ENCODE data around the gene APOD.
"Not testable (repeated sequence)": the region's sequence is repeated elsewhere in the genome, so short reads cannot be mapped to it uniquely, and the experiment has no call there.

Gene APOD

DNA sequence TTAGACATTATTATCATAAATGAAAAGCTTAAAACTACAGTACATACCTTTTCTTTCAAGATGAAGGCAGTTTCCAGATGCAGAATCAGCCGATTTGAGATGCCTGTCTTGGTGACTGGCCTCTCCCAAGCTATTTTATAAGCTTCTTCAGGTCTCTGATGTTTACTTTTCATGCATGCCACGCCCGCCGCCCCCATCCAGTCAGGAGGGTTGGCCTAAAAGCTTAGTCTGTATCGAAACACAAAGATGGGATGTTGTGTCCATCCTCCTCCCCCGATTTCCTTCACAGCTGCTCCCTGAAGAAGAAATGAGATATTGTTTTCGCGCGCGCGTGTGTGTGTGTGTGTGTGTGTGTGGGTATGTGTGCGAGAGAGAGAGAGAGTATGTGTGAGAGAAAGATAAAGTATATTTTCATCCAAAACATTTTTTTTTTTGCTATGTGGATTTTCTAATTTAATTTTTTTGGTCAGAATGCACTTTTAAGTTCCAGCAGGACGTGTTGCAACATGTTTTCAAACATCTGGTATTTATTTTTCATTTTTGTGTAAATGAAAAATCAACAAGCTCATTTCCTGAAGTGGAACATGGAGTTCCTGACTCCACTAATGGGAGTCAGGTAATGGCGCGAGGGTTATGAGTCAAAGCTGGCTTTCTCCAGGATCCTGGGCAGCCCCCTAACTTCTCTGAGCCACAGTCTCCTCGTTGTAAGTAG is at the start of gene APOD:
APOD (minus strand) TSS at position 110 of the 712 bp plus-strand sequence. CDS start 4,479 bp downstream, outside the sequence.
- DNase-seq = no peak

DNA sequence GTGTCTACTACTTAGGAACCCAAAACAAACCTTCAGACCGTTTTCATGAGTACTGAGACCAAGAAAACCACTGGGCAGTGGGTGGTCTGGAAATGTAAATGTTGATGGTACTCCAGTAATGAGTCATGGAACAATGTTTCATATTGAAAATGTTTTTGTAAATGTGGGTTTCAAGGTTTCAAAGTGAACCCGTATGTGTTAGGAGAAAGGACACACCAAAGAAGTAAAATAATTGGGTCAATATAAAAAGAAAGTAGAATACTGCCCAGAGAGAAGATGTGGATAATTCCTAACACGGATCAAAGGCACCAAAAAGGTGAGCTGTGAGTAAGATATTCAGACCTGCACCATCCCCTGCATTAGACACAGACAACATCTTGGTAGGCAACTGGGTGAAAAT is 49.6 kb upstream of the APOD start:
- DNase-seq = not testable (repeated sequence)

DNA sequence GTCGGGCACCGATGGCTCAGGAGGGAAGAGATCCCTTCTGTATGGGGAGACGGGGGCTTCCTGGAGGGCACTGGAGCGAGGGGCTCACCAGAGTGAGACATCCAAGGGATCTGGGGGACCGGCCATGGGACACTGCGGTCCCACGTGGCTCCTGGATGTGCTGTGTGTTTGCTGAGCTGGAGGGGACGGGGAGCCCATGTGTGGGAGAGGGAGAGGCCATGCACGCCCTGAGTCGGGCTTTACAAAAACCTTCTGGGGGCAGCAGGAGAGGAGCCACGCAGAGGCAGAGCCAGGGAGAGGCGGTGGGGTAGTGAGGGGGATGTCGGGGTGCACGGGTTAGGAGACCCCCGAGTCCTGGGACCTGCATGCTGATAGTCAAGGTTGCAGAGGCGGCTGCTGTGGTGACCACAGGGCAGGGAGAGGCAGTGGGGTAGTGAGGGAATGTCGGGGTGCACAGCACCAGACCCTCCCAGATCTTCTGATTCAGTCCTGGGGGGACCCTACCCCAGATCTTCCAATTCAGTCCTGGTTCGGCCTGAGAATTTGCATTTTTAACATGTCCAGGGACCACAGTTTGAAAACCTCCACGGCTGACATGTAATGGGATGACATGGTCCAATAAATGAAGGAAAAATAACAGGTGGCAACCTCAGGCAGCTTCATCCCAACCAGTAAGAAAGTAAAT is 48.9 kb upstream of the APOD start:
- not testable (repeated sequence) for DNase-seq

DNA sequence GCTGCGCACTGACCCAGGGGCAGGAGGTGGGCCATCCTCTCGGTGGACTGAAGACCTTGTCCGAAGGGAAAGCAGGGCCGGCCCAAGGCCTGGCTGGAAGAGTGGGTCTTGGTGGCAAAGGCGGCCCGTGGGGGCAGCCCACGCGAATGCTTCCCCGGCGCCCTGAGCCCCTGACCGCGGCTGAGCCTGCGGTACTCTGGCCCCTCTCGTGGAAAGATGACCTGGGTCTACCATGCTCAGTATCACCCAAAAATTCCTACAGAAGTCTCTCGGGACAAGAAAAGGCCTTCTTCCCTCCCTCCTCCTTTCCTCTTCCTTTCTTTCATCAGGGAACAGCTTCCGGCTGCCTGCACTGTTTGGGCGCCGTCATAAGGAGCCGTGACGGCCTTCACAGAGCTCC is 48.3 kb upstream of the APOD start:
- DNase-seq = not testable (repeated sequence)

DNA sequence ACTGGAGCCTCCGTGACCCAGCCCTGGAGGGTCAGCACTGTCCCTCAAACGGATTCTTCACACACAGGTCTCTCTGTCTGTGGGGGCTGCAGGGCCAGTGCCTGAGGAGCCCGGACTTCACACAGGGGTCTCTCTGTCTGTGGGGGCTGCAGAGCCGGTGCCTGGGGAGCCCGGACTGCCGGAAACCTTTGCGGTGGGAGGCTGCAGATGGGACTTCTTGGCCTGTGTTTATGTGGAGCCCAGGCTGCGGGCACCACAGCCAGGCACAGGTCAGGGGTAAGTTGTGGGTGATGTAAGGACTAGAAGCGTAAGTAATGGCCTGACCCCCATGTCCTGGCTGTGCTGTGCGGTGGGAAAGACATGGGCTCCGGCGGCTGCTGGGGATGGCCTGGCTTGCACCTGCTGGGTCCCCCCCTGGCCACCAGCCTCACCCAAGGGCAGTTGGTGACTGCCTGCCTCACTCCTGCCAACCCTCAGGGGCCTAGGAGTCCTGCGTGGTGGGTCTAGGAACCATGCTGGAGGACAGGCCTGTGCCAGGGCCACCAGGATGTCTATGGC is 47.3 kb upstream of the APOD start:
- not testable (repeated sequence) for DNase-seq

DNA sequence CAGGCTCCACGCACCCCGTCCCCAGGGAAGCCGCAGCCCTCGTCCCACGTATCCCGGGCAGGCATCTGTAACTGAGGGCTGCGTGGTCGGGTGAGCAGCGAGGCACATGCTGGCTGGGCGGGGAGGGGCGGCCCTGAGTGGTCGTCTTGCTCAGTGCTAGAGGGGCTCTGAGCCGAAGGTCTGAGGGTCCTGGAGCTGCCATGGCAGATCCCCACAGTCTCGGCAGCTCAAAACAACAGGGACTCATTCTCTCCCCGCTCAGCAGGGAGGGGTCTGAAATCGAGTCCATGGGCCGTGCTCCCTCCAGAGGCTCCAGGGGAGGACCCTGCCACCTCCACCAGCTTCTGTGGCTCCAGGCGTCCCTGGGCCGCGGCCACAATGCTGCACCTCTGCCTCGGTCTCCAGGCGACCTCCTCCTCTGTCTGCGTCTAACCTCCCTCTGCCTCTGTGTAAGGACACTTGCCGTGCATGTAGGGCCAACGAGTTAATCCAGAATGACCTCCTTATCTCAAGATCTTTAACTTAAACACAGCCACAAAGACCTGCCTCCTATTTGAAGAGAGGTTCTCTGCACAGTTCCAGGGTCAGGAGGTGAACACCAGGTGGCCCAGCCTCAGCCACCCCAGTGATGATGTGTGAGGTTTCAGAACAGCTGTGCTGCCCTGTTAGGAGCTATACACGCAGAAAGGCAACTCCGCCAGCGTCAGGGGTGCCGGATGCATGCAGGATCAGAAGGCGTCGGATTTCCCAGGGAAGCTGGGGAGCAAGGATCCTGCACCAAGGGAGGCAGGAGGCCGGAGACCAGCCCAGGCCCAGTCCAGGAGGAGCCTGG is 46.6 kb upstream of the APOD start:
- DNase-seq = not testable (repeated sequence)

DNA sequence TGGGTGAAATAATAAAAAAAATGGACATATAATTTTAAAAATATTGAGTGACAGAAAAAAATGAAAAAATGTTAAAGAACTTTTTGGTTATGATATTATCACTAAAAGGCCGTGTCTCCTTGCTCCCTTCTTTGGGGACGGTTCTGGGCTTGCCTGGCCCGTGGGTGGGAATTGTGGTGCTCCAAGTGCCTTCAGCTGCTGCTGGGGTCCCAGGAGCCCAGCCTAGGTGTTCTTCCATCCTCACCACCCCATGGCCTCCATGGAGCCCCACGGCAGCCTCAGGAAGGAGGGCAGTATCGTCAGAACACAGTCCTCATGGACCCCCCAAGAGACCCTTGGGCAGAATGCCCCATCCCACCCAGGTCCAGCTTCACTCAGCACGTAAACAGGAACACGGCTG is 45.9 kb upstream of the APOD start:
- DNase-seq = not testable (repeated sequence)

DNA sequence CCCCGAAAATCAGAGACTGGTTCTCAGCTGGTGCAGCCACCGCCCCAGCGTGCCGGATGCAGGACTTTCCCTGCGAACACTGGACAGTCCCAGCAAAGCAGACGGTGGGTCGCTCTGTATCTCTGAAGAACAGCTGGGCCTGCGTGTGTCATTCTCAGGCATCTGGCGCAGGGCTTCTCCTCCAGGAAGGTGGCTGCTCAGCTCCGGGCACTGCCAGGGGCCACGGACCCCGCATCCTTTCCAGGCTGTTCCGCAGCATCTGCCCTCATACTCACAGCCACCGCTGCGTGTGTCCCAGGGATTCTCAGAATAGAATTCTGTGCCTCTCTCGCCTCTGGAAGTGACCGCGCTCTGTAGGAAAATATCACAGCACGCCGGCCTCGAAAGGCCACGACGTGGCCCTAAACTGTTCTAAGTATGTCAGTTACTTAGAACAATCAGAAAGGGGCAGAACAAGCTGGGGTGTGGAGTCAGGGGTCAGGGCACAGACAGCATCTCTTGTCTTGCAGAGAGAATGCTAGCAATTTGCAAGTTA is 44.7 kb upstream of the APOD start:
- DNase-seq = not testable (repeated sequence)

DNA sequence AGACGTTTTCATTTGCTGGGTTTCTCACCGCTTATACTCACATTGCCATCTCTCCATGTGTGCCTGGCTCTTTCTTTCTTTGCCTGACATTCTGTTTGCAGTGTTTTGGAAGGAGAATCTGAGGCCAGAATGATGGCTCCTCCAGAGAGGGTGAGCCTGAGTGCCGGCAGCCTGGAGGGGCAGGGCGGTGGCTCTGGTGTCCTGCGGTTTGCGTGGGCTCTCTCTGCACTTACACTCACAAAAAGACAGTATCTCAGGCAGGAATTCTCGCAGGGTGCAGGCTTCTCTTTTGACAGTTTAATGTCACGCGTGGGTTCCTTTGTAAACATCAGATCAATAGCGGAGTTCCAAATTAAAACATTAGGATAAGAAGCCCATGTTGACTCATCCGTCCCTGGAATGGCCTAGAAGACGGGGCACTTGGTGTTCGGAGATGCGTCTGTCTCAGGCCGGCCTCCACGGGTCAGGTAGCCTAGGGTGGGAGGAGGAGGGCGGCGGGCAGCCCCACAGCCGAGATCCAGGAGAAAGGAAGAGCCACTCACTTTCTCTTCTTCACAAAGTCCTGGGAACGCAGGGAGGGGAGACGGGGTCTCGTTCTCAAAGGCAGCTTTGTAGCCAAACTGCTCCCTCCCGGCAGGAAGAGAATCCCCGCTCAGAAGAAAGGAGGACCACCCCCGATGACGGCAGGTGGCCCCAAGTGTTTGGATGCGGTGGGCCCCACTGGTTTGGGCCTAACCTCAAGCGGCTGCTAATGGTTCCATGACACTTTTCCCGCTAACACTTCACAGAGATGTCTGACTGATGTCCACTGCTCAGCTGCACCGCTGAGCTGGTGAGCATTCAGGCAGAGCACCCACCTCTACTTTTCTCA is 44.0 kb upstream of the APOD start:
- DNase-seq = not testable (repeated sequence)

DNA sequence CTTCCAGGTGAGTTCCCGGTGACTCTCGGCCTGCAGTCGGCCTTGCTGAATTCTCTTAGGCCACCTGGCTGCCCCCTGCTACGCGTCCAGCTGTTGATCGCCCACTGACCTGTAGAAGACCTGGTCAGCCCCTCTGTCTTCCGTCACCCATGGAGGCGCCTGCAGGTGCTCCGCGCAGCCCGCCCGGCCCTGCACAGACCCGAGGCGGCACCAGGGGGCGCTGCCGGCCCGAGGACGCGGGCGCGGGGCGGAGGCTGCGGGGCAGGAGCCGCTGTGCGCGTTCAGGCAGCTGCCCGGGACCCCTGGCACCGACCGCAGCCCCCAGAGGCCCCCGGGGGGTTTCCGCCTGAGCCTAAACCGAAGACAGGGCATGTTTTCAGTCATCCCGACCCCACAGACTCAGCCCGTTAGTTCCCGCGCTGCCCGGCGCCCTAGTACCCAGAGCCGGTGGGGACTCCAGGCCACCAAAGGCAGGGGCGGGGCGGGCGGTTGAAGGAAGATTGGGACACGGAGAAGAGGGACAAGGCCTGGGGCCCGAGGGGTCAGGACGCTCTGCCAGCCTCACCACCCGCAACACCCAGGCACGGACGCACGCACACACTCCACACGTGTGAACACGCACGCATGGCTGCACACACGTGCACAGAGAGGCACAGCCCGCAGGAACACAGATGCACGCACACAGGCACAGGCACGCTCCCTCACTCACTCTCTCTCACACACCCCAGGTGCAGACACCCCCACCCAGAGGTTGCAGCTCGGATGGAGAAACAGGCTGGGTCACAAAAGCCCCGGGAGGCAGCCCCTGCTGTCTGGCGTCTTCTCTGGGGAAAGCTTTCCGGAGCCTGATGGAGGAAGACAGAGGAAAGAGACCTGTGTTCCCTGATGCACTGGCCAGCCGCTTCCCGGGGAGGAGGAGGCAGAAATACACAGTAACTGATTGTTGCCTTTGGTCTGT is 41.1 kb upstream of the APOD start:
- not testable (repeated sequence) for DNase-seq

DNA sequence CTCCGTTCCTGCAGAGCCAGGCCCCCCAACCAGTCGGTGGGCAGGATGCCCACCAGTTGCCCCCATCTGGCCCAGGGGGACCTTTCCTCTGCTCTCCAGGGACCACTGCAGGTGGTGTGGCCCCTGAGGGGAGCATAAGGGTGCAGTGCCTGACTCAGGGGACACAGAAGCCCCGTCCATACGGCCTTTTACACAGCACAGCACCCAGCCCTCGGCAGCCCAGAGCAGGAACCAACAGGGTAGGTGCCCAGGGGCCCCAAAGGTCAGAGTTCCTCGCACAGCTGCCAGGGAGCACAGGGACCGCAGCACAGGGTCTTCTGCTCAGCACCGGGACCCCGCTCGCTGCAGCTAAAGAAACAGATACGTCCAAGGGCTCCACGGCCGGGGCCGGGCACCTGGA is 40.4 kb upstream of the APOD start:
- DNase-seq = not testable (repeated sequence)

DNA sequence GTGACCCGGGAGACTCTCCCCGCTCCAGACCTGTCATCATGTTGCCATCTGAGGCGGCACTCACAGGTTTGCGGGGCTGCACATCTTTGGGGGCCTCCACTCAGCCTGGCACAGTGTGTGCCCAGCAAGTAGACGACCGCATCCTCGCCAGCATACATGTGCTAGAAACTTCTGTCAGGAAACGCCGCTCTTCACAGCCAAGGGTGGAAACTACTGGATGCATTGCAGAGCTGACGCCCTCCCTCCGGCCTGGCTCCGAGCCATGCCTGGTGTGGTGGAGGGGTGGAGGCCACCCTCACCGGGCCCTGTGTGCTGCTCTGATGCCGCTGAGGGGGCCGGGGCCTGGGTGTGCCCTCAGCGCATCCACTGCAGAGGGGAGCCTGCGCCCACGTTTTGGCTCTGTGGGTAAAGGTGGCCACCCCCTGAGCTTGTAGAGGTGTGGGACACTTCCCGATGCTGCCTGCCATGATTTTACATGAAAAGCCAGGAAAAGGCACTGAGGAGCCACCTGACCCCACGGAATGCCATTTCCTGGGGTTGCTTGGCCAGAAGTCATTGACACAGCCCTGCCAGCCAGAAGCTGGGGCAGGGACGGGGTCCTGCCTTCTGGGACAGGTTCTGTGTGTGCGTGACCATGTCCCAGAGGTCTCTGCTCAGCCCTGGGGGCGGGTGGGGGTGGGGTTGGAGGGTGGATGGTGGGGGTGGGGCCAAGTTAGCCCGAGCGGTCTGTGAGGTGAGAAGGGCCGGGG is 39.7 kb upstream of the APOD start:
- DNase-seq = not testable (repeated sequence)

DNA sequence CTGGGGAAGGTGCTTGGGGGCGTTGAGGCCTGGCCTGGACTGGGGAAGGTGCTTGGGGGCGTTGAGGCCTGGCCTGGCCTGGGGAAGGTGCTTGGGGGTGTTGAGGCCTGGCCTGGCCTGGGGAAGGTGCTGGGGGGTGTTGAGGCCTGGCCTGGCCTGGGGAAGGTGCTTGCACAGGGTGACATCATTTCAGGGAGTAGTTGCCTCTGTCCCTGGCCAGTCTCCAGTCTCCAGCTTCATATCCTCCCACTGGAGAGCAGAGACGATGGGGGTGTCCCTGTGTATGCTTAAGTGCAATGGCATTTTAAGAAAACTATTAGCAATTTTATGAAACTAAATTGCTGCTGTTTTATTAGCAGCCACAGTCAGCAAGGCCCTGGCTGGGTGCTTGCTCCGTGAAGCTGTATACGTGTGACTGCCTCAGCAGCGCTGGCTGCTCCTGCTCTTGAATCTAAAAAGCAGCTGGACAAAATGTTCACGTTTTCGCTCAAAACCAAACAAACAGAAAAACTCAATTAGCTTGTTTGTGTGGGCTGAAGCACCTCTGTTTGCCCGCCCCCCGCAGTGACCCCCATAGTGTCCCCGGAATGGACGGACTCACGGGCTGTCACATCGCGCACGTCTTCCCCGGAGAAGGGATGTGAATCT is 38.9 kb upstream of the APOD start:
- DNase-seq = not testable (repeated sequence)

DNA sequence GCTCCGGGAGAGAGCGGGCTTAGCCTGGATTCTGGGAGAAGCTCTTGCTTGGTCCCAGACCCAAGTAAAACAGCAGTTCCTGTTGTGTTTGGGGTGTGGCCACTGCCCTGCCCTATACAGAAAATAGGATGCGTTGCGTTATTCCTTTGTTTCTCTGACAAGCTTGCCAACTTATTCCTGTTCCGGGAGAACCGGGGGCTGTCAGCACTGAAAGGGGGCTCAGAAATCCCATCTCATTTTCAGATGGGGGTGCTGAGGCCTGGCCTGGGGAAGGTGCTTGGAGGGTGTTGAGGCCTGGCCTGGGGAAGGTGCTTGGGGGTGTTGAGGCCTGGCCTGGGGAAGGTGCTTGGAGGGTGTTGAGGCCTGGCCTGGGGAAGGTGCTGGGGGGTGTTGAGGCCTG is 38.3 kb upstream of the APOD start:
- not testable (repeated sequence) for DNase-seq

DNA sequence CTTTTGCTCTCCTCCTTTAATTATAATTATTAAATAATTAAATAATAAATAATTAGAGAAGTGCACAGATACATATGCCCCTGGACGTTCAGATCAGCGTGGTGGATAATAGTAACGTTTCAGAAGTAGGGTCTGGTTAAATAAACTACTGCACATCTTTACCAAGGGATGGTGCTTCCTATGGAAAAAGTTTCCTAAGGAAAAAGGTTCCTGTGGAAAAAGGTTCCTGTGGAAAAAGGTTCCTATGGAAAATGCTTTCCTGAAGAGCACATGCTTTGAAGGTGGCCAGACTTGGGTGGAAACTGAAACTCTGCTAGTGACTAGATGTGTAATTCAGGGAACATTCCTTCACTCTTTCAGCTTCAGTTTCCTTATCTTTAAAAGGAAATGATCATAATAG is 37.4 kb upstream of the APOD start:
- not testable (repeated sequence) for DNase-seq

DNA sequence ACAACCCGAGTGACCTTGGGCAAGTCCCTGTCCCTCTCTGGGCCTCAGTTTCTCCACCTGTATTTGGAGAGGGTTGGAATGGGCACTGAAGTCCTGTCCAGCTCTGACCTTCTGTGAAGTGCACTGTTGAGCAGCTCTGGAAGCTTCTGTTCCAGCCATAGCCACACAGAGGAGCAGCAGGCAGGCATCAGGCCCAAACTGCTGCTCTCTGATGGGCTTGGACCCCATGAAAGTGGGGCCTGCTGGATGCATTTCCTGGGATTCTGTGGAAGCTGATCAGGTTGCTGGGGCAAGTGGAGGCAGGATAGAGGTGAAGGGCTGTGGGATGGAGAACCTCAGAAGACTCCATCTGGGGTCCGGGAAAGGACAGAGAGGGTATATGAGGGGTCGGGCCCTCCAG is 36.7 kb upstream of the APOD start:
- not testable (repeated sequence) for DNase-seq

DNA sequence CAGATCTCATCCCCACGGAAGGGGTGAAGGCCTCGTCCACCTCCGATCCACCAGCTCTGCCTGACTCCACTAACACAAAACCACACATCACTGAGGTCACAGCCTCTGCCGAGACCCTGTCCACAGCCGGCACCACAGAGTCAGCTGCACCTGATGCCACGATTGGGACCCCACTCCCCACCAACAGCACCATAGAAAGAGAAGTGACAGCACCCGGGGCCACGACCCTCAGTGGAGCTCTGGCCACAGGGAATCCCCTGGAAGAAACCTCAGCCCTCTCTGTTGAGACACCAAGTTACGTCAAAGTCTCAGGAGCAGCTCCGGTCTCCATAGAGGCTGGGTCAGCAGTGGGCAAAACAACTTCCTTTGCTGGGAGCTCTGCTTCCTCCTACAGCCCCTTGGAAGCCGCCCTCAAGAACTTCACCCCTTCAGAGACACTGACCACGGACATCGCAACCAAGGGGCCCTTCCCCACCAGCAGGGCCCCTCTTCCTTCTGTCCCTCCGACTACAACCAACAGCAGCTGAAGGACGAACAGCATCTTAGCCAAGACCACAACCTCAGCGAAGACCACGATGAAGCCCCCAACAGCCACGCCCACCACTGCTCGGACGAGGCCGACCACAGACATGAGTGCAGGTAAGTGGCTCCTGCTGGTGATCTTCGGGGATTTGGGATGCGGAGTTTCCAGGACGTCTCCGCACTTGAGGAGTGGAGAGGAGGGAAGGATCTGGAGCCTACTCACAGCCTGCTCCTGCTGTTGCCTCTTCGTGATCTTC is 36.0 kb upstream of the APOD start:
- not testable (repeated sequence) for DNase-seq

All from stimulated activated CD4-positive, alpha-beta T cell treated with anti-CD3 and anti-CD28 coated beads, Interleukin-2, amount 100 ng/mL, for 48 hours (primary cell).